Natural killer cell (primary cell): Measurements from ENCODE around the gene SH3PXD2B. TPM values are rescaled to one million over a fixed set of nuclear protein-coding genes. Genes with fewer than 3 reads are reported as not detected.

Experiments used
- ATAC-seq, 3 donors: fragments of 150-1000 bp in 2 of 3; fragments of 200-7000 bp in 1 of 3; cut with Tn5 transposase; 1 replicate in 1 of 3; 2 replicates in 2 of 3; pipeline ENCODE4 v1.10.0; 2021; ENCODE audit warnings: mild to moderate bottlenecking in 2 of 3, moderate library complexity in 2 of 3
- DNase-seq, 2 donors: peaks; one replicate each; pipeline versions ENCODE4 v3.0.0 to v3.0.0-alpha.2; 2013 to 2021; ENCODE audit warnings: mixed read lengths in 1 of 2
- H3K27ac ChIP-seq: one replicate; pipeline ENCODE4 v1.5.1; 2013; ENCODE audit warnings: mild to moderate bottlenecking, low read length
- H3K27me3 ChIP-seq: one replicate; pipeline ENCODE4 v1.6.1; 2013; ENCODE audit warnings: low read length; ENCODE audit not compliant: control insufficient read depth, insufficient read depth
- H3K36me3 ChIP-seq: one replicate; pipeline ENCODE4 v1.6.1; 2013; ENCODE audit warnings: low read length; ENCODE audit not compliant: control insufficient read depth, insufficient read depth
- H3K4me1 ChIP-seq: one replicate; pipeline ENCODE4 v1.6.1; 2013; ENCODE audit warnings: low read length; ENCODE audit not compliant: control insufficient read depth, insufficient read depth
- H3K4me3 ChIP-seq: one replicate; pipeline ENCODE4 v1.5.1; 2013; ENCODE audit warnings: low read length
- H3K9me3 ChIP-seq: one replicate; pipeline ENCODE4 v1.6.1; 2013; ENCODE audit warnings: low read length; ENCODE audit not compliant: control insufficient read depth, insufficient read depth
- H3K27ac Mint-ChIP-seq, 2 donors: one replicate each; pipeline ENCODE4 v1.8.0; 2022; ENCODE audit warnings: mild to moderate bottlenecking in 2 of 2, mixed read lengths in 2 of 2, moderate library complexity in 1 of 2
- H3K27me3 Mint-ChIP-seq, 2 donors: one replicate each; pipeline ENCODE4 v1.8.0; 2022; ENCODE audit warnings: low read depth in 2 of 2, mixed read lengths in 2 of 2
- H3K36me3 Mint-ChIP-seq: one replicate; pipeline ENCODE4 v1.8.0; 2022; ENCODE audit warnings: mixed read lengths
- H3K4me1 Mint-ChIP-seq, 2 donors: one replicate each; pipeline ENCODE4 v1.8.0; 2022; ENCODE audit warnings: mixed read lengths in 2 of 2
- H3K4me3 Mint-ChIP-seq: one replicate; pipeline ENCODE4 v1.8.0; 2022; ENCODE audit warnings: mild to moderate bottlenecking, moderate library complexity, mixed read lengths
- H3K9me3 Mint-ChIP-seq, 2 donors: one replicate each; pipeline ENCODE4 v1.8.0; 2022; ENCODE audit warnings: mixed read lengths in 2 of 2
- WGBS: methylation state at CpG from one replicate; pipeline ENCODE4 v1.1.7; 2013; ENCODE audit warnings: missing lambda C conversion rate; ENCODE audit not compliant: insufficient coverage; 5-methylcytosine and 5-hydroxymethylcytosine counted together
- intact Hi-C: fragments of 100-400 bp; cut with micrococcal nuclease; formaldehyde crosslinking; loops from one replicate; pipeline ENCODE4 v1.14.2; 2022
- total RNA-seq, 4 donors: library from RNA; stranded (reverse); fragments of 120-200 nt in 1 of 4; gene quantifications; one replicate each; pipeline versions ENCODE4 v1.2.3 to v1.2.4, GENCODE V29; 2013 to 2022
- TF ChIP-seq, protein P1 (sequence below): fragments of 200-600 bp; IDR thresholded peaks from one replicate; pipeline ENCODE4 v1.8.0; 2022; ENCODE audit warnings: antibody characterized with exemption

Gene SH3PXD2B
- total RNA-seq, 3 donors from 2014 or later (not counting 1 experiment from before 2014, with no cell fraction given), result 0.25 to 0.35 TPM; not detected in 1

DNA sequence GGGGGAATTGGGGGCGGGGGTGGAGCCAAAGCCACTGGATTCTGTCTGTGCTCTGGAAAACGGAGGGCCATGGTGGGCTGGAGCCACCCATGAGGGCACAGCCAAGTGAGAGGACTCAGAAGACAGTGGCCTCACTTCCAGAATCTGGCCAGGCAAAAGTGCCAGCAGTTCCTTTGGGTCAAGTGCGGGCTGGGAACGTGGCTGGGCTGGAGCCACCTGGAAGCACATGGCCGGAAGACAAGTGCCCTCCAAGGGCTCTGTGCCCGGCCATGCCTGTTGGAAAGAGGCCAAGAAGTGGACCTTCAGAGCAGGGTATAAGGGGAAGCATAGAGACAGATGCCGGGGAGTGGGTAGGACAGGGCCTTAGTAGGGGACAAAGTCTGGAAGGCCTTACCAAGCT is 11.7 kb upstream of the SH3PXD2B start:
- Histone ChIP-seq H3K9me3 (no peaks in the 10 kb centered on the region), H3K27me3 (no peaks in the 10 kb centered on the region), H3K27ac (no peak overlapping the region), H3K4me1 (no peaks in the 10 kb centered on the region), H3K4me3 (no peak overlapping the region), H3K36me3 (no peaks in the 10 kb centered on the region)
- Mint-ChIP-seq H3K27me3 (peaks cover 14 to 30% of the 10 kb centered on the region in 2 donors), H3K27ac (no peak overlapping the region), H3K4me3 (no peak overlapping the region), H3K4me1 (no peaks in the 10 kb centered on the region), H3K36me3 (no peaks in the 10 kb centered on the region), H3K9me3 (no peaks in the 10 kb centered on the region)
- intact Hi-C loops, result no loop called here
- TF ChIP-seq, protein P1, sequence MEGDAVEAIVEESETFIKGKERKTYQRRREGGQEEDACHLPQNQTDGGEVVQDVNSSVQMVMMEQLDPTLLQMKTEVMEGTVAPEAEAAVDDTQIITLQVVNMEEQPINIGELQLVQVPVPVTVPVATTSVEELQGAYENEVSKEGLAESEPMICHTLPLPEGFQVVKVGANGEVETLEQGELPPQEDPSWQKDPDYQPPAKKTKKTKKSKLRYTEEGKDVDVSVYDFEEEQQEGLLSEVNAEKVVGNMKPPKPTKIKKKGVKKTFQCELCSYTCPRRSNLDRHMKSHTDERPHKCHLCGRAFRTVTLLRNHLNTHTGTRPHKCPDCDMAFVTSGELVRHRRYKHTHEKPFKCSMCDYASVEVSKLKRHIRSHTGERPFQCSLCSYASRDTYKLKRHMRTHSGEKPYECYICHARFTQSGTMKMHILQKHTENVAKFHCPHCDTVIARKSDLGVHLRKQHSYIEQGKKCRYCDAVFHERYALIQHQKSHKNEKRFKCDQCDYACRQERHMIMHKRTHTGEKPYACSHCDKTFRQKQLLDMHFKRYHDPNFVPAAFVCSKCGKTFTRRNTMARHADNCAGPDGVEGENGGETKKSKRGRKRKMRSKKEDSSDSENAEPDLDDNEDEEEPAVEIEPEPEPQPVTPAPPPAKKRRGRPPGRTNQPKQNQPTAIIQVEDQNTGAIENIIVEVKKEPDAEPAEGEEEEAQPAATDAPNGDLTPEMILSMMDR, result no peak
- ATAC-seq, result no peak
- WGBS, result 85% methylated on average over 7 of the region's 7 CpGs
- no peak for DNase-seq

- H3K9me3 Mint-ChIP-seq, result no peaks in the 10 kb centered on the region
- H3K4me1 Mint-ChIP-seq, result no peaks in the 10 kb centered on the region
- Histone ChIP-seq H3K27me3 (no peaks in the 10 kb centered on the region), H3K9me3 (no peaks in the 10 kb centered on the region), H3K27ac (no peak overlapping the region), H3K4me1 (no peaks in the 10 kb centered on the region), H3K4me3 (no peak overlapping the region), H3K36me3 (no peaks in the 10 kb centered on the region)
- no peaks in the 10 kb centered on the region for H3K36me3 Mint-ChIP-seq
- TF ChIP-seq, protein P1, result no peak
- H3K4me3 Mint-ChIP-seq, result no peak overlapping the region
- H3K27ac Mint-ChIP-seq, result no peak overlapping the region
- WGBS, result 88% methylated on average over 9 of the region's 9 CpGs
- intact Hi-C loops, result no loop called here
- H3K27me3 Mint-ChIP-seq, result peaks cover 5 to 24% of the 10 kb centered on the region in 2 donors
- ATAC-seq, result no peak
- no peak for DNase-seq
Measured at GRCh38 chr5:172463031-172463430, 8.7 kb upstream of the SH3PXD2B start.

DNA sequence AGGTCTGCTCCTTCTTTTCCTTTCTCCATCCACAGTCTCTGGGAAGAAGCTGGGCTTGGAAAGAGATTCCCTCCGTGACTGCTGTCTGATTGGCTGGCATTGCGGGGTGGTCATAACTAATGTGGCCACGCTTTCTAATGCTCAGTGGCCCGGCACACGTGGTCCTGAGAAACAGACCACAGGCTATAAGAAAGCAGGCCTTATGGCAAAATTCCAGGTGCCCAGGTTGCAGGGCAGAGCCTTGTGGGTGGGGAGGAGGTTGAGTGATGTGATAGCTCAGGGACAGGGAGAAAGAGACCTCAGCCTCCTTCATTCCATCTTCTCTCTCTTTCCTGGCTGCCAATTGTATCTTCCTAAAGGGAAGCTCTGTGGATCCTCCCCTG is 5.4 kb upstream of the SH3PXD2B start:
- Mint-ChIP-seq H3K27ac (no peak overlapping the region), H3K4me3 (no peak overlapping the region), H3K9me3 (no peaks in the 10 kb centered on the region), H3K4me1 (peaks cover 3% of the 10 kb centered on the region in 2 donors), H3K27me3 (peaks cover 9 to 14% of the 10 kb centered on the region in 2 donors), H3K36me3 (no peaks in the 10 kb centered on the region)
- no peaks in the 10 kb centered on the region for H3K9me3 ChIP-seq
- no peaks in the 10 kb centered on the region for H3K36me3 ChIP-seq
- ATAC-seq (no peak), DNase-seq (no peak)
- intact Hi-C loops, result no loop called here
- peaks cover 3% of the 10 kb centered on the region for H3K4me1 ChIP-seq
- TF ChIP-seq, protein P1, result no peak
- WGBS, result 94% methylated on average over 5 of the region's 5 CpGs
- no peaks in the 10 kb centered on the region for H3K27me3 ChIP-seq
- H3K4me3 ChIP-seq, result no peak overlapping the region
- no peak overlapping the region for H3K27ac ChIP-seq

DNA sequence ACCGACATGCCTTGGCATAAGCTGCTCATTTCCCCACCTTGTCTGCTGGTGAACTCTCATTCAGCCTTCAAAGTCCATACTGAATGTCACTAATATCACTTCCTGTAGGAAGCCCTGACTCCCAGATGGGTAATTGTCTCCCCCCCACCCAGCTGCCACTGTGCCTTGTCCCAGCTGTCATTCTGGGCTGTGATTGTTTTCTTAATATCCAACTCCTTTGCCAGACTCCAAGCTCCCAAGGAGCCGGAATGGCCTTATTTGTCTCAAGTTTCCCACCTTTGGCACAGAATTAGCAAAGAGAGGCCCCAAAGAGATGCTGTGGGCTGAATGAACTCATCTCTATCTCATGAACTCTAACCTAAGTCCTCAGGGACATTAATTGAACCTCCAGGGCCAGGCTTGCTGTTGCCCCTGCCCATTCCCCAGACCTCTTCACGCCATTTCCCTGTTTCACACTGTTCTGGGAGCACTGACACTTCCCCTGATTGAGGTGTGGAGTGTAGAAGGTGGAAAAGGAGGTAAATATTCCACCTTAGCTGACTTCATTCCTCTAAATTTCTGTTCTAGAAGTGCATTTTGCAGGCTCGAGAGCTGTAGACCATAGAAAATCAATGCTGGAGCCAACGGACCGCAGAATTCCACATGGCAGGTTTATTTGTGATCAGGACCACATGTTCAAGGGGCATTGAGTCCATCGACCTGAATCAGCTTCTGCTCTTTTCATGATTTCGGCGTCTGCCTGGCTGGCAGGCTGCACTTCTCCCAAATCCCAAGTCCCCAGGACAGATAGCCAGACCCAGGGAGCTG is 4.9 kb upstream of the SH3PXD2B start:
- intact Hi-C loops, result no loop called here
- no peak for DNase-seq

More for the DNA sequence above, 4.9 kb upstream of the SH3PXD2B start:
- Mint-ChIP-seq H3K4me1 (peaks cover 6% of the 10 kb centered on the region in 2 donors), H3K4me3 (no peak overlapping the region), H3K9me3 (no peaks in the 10 kb centered on the region), H3K36me3 (no peaks in the 10 kb centered on the region), H3K27ac (no peak overlapping the region), H3K27me3 (peaks cover 9 to 17% of the 10 kb centered on the region in 2 donors)
- ATAC-seq, result no peak
- no peaks in the 10 kb centered on the region for H3K36me3 ChIP-seq
- no peak overlapping the region for H3K4me3 ChIP-seq
- no peaks in the 10 kb centered on the region for H3K27me3 ChIP-seq
- TF ChIP-seq, protein P1, result no peak
- no peaks in the 10 kb centered on the region for H3K9me3 ChIP-seq
- peaks cover 5% of the 10 kb centered on the region for H3K4me1 ChIP-seq
- no peak overlapping the region for H3K27ac ChIP-seq
- WGBS, result 87% methylated on average over 8 of the region's 9 CpGs
